GM18505 (cell line): ENCODE results near the gene FAM151A.

Source experiments
- ATAC-seq: cut with Tn5 transposase; IDR thresholded peaks from one replicate; pipeline ENCODE4 v1.9.1; 2021; ENCODE audit not compliant: unreplicated experiment
- POLR2A ChIP-seq: IDR thresholded peaks from 4 replicates; pipeline ENCODE4 v1.6.1; 2011; ENCODE audit warnings: borderline replicate concordance; ENCODE audit not compliant: insufficient read depth, insufficient read length; ENCODE audit errors: extremely low read depth

Gene FAM151A

GRCh38 chr1:54583871-54584270, 39.5 kb downstream of the FAM151A start:
- no peak for TF ChIP-seq POLR2A
- ATAC-seq = no peak

- no peak for TF ChIP-seq POLR2A
- no peak for ATAC-seq
Measured at GRCh38 chr1:54583307-54583686, 40.0 kb downstream of the FAM151A start.

DNA sequence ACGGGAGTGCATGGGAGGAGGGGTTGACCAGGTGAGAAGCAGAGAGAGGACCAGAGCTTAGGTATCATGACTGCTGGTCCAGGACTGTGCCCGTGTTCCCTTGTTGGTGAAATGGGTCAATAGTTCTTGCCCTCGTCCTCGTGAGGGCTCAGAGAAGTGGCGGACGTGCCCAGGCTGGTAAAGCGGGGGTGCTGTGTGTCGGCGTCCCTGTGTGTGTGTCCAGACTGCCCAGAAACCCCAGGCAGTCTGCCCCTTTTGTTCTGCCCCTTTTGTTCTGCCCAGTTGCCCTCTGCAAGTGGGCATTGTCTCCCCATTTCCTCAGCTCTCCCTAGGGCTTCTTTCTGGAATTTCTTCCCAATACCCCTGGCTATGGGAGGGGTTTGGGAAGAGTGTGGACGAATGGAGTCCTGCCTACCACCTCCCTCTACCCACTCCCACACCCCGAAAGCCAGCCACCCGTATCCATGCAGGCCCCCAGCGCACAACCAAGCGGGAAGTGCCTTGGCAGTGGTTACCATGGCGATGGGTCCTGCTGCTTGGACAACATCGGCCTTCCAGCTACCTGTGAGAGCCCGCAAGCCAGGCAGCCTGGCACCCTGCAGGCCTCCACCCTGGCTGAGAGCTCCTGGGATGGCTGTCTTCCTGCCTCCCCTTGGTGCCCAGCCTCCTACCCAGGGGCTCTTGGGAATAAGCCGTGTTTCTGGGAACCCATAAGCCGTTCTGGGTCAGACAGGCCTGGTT, 40.6 kb downstream of the FAM151A start:
- TF ChIP-seq POLR2A = no peak
- no peak for ATAC-seq

DNA sequence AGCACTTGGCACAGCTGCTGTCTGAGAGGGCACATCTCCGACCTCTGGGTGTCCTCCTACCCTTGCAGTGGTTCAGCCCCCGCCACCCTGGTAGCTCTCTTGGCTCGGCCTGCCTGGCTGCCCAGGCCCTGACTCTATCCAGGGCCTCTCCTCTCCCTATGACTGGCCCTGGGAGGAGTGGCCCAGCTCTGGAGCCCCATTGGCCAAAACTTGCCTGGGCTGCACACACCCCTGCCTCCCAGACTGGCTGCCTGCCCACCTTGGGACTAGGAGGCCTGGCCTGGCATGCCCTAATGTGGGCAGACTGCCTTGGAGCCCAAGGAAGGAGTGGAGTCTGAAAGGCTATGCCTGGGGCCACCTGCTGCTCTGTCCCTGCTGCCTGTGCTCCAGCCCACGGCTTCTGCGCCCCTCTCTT, 41.7 kb downstream of the FAM151A start:
- ATAC-seq = no peak
- no peak for TF ChIP-seq POLR2A

- no peak for TF ChIP-seq POLR2A
- no peak for ATAC-seq
Measured at GRCh38 chr1:54580856-54581550, 42.3 kb downstream of the FAM151A start.

- TF ChIP-seq POLR2A = no peak
- ATAC-seq = no peak
Measured at GRCh38 chr1:54579337-54579781, 44.0 kb downstream of the FAM151A start.

- ATAC-seq = no peak
- no peak for TF ChIP-seq POLR2A
Measured at GRCh38 chr1:54577612-54578011, 45.7 kb downstream of the FAM151A start.

GRCh38 chr1:54575605-54576290, 47.6 kb downstream of the FAM151A start:
- no peak for TF ChIP-seq POLR2A
- no peak for ATAC-seq

GRCh38 chr1:54575161-54575560, 48.2 kb downstream of the FAM151A start:
- ATAC-seq = no peak
- TF ChIP-seq POLR2A = no peak

DNA sequence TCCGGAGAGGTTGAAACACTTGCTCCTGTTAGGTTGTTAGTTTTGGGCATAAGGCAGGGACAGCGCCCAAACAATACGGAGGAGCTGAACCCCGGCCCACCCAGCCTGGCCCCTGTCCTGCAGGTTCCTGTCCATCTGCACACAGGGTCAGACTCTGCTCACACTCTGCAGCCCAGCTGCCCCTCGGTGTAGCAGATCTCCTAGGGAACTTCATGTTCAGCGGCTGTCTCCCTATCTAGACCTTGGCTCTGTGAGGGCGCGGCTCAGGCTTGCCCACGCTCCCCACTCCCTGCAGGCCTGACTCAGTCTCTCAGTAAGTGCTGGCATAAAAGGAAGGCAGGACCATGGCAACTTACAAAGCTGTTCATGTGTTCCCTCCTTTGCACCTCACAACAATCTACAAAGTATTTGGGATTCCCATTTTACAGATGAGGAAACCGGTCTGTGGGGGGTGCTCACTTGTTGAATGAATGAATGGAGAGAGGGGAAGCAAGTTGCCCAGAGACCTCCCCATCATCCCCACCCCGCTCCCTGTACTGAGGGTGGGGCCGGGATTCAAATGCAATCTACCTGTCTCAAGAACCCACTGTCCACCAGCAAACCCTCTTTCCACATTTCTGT, 49.1 kb downstream of the FAM151A start:
- ATAC-seq = no peak
- no peak for TF ChIP-seq POLR2A

DNA sequence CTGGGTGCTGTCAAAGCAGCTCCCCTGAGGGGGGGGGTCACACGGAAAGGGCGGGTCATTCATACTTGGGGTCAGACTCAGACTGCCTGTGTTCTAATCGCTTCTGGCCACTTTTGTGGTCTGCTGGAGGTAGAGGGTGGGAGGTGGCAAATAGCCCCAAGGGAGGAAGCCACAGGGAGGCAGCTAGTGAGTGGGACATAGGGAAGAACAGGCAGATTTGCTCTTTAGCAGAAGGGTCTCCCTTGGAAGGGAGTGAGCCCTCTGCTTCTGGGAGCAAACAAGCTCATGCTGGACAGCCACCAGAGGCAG, 50.8 kb downstream of the FAM151A start:
- no peak for TF ChIP-seq POLR2A
- no peak for ATAC-seq

DNA sequence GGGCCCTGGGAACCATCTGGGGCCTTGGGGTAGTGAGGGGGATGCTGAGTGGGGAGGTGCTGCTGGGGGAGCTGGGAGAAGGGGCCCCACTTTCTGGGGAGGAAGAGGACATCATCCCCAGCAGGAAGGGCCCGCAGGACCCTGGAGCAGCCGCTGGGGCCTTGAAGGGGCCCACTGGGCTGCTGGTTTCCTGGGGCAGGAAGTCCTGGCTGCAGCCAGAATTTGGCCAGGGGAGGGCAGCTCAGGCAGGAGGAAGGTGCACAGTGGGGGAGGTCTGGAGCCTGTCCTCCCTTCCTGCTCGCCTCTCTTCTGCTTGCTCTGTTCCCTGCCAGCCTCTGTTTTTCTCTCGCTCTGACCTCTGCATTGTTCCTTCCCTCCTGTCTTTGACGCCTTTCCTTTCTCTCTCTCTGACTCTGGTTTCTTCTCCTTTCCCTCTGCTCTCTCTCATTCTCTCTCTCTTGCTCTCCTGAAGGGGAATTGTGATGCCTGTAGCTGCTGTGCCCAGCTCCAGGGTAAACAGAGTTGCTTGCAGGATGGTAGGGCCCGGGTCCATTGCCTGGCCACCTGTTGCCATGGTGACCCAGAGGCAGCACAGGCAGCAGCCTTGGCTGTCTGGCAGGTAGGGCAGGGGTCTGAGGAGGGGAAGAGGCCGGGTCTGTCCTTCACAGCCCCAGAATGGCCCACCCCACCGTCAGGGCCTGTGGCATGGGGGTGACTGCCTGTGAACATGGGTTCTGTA, 51.4 kb downstream of the FAM151A start:
- no peak for ATAC-seq
- TF ChIP-seq POLR2A = no peak

GRCh38 chr1:54571326-54571725, 52.0 kb downstream of the FAM151A start:
- no peak for TF ChIP-seq POLR2A
- no peak for ATAC-seq
